HG02840 (cell line): Measurements from ENCODE around the gene GALNT2.

Experiments used
- ATAC-seq: cut with Tn5 transposase; IDR thresholded peaks from one replicate; pipeline ENCODE4 v1.9.1; 2021; ENCODE audit warnings: mild to moderate bottlenecking, moderate library complexity, moderate number of reproducible peaks; ENCODE audit not compliant: unreplicated experiment, low FRiP score

Gene GALNT2

GRCh38 chr1:230197644-230198567 is 130.9 kb downstream of the GALNT2 start:
- ATAC-seq: no peak

DNA sequence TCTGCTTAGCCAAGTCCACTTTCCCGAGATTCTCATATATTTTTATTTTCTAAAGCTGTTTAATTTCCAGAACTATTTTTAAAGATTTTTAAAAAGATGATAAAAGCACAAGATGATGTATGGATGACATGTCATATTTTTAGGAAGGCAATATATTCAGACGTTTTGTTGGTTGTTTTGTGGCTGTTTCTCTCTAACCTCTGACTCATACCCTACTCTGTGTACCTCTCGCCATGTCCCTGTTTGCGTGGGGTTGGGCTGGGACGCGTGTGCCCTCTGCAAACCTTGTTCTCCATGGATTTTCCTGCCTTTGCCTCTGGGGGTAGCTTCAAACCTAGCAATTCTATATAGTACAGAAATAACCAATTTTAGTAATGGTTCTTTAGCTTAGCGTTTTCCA is 132.0 kb downstream of the GALNT2 start:
- ATAC-seq: no peak

DNA sequence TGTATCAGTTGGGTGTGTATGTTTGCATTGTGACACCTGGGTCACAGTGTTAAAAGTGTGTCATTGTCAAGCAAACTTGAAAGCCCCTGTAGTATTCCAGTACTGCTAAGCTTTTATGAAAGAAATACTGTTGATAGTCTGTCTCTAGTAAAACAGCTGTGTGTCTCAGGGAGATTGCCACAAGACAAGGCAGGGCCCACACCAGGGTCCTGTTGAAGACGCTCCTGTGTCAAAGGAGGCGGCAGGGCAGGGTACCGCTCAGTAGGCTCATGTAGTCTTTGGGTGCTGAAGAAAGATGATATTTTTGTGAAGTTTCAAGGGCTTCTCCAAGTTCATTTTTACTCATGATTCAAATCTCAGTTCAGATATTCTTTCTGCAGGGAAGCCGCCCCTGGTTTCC is 132.5 kb downstream of the GALNT2 start:
- ATAC-seq: no peak

DNA sequence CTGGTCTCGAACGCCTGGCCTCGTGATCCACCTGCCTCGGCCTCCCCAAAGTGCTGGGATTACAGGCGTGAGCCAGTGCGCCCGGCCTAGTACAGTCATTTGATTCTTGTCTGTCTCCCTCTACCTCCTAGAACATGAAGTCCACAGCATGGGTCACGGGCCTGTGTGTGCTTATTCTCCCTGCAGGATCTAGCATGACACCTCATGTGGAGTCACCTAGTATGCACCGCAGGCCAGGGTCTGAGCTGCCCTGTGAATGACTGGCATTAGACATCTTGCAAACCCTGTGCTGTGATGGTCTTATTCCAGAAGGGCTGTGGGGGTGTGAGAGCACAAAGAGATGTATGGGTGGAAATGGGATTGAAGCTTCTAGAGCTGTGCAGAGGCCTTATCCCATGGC is 133.2 kb downstream of the GALNT2 start:
- no peak for ATAC-seq

- no peak for ATAC-seq
Observed at GRCh38 chr1:230201445-230201844, 134.4 kb downstream of the GALNT2 start.

DNA sequence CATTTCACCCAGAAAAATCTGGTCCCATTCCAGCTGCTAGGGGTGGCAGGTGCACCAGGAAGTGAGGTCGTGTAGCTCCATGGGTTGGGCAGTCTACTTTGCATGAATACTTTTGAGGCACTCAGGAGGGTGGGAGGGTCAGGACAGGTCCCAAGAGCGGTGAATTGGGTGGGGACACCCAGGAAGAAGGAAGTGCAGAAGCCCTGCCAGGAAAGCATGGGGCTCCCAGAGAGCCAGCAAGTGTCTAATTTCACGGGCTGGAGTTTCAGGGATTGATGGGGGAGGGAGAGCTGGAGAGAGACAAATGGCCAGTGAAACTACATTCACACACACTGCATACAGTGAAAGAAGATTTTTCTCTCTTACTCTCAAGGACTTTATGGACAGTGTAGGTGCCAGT is 137.8 kb downstream of the GALNT2 start:
- no peak for ATAC-seq

DNA sequence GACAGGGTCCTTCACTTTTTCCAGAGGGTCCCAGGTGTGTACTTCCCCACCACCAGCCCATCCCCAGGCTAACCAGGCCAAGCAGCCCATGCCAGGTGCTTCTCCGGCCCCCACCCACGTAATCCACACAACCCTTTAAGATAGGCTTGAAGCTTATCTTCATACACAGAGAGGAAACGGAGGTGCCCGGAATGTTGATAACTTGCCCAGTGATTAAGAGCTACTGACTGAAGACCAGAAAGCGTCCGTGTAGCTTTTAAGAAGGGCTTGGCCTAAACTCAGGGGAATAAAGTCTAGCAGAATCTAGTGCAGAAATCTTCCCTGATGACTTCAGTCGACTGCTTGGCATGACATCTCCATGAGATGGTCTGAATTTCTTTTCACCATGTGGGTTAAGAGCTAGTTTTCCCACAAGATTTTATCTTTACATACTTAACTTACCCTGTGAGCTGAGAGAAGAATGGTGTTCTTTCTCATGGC is 138.7 kb downstream of the GALNT2 start:
- no peak for ATAC-seq

GRCh38 chr1:230206207-230206606 is 139.2 kb downstream of the GALNT2 start:
- no peak for ATAC-seq

- no peak for ATAC-seq
Observed at GRCh38 chr1:230206976-230207375, 139.9 kb downstream of the GALNT2 start.

DNA sequence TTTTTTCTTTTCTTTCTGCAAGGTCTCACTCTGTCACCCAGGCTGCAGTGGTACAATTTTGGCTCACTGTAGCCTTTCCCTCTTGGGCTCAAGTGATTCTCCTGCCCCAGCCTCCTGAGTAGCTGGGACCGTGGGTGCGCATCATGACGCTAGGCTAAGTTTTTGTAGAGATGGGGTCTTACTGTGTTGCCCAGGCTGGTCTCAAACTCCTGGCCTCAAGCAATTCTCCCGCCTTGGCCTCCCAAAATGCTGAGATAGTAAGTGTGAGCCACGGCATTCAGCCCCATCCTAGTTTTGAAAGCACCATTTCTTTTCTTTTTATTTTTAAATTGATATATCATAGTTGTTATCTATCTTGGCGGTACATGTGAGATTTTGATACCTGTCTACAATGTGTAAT is 140.6 kb downstream of the GALNT2 start:
- ATAC-seq: no peak

GRCh38 chr1:230208619-230209261 is 141.7 kb downstream of the GALNT2 start:
- ATAC-seq: no peak

- no peak for ATAC-seq
Observed at GRCh38 chr1:230210326-230210980, 143.4 kb downstream of the GALNT2 start.

DNA sequence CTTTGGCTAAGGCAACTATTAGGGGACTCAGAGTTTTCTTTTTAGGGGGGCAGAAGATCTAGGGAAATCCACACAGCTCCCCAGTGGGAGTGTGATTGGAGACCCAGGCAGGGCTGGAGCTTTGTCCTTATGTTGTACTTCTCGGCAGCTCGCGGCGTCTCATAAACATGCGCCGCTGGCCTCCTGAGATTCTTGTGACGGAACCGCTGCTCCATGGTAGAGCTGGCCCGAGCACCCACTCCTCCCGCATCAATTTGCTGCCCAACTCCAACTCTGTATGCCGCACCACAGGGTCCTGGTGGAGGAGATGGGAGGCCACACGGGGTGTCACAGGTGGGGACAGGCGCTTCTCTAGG is 143.9 kb downstream of the GALNT2 start:
- ATAC-seq: no peak

- no peak for ATAC-seq
Observed at GRCh38 chr1:230211436-230212145, 144.6 kb downstream of the GALNT2 start.

DNA sequence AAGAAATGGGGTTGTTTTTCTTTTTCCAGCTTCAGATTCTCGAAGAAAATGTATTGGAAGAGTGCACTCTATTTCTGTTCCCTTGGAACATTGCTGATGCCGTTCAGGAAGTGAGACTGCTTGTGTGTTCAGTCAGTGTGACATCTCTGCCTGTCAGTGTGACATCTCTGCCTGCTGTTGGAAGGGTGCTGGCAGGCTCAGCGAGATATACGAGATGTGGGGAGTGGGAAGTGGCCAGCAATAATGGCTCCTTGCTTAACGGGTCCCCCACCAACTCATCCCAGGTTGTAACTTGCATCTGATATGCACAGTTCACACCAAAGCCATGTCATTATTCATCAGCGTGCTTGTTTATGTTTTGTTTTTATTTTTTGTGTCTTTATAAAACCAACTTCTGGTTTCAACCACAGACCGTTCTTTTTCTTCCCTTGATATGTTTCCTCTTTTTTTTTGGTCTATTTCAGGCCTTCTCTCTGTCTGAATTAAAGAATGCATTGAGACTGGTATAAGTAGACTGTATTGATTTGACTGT is 145.4 kb downstream of the GALNT2 start:
- no peak for ATAC-seq

GRCh38 chr1:230215031-230215430 is 148.0 kb downstream of the GALNT2 start:
- no peak for ATAC-seq

DNA sequence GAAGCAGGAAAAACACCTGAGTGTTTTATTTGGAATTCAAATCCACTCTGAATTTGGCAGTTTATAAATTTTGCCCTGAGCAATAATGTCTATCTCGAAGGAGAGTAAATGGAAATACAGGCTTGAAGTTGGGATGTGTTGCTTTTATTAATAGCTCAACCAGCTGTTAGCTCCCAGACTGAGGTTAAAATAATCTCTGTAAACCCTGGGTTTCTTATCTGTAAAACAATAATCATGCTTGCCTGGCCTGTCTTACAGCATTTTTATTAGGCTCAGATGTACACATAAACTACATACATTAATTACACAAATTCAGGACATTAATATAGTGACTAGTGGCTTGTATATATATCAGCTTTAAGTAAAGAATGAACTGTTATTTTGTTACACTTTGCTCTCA is 148.5 kb downstream of the GALNT2 start:
- ATAC-seq: no peak

GRCh38 chr1:230216896-230217295 is 149.9 kb downstream of the GALNT2 start:
- no peak for ATAC-seq

- no peak for ATAC-seq
Observed at GRCh38 chr1:230218667-230219066, 151.6 kb downstream of the GALNT2 start.
